GM18511 (cell line): Measurements from ENCODE around the gene MMP7.

Source experiments
- ATAC-seq: cut with Tn5 transposase; IDR thresholded peaks from one replicate; pipeline ENCODE4 v1.9.1; 2021; ENCODE audit warnings: mild to moderate bottlenecking, moderate library complexity; ENCODE audit not compliant: unreplicated experiment

MMP7 gene

GRCh38 chr11:102497061-102497460, 33.5 kb downstream of the MMP7 start:
- ATAC-seq = no peak

GRCh38 chr11:102495161-102496042, 35.1 kb downstream of the MMP7 start:
- ATAC-seq = peak; percentile 91

DNA sequence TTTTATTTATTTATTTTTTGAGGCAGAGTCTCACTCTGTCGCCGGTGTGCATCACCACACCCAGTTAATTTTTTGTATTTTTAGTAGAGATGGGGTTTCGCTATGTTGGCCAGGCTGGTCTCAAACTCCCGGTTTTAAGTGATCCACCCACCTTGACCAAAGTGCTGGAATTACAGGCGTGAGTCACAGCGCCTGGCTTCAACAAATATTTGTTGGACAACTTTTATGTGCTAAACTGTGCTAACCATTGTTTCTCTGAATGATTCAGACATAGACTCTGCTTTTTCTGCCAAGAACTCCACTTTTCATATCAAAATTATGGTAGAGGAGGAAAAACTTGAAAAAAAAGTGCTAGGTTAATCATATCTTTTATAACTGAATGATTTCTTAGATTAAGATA, 36.3 kb downstream of the MMP7 start:
- no peak for ATAC-seq

- ATAC-seq = no peak
These were observed 37.0 kb downstream of the MMP7 start for GRCh38 chr11:102493524-102493923.

- no peak for ATAC-seq
These were observed 38.6 kb downstream of the MMP7 start for GRCh38 chr11:102491969-102492368.

- ATAC-seq = no peak
These were observed 41.1 kb downstream of the MMP7 start for GRCh38 chr11:102489186-102490145.

GRCh38 chr11:102488208-102488607, 42.3 kb downstream of the MMP7 start:
- peak; percentile 91 for ATAC-seq

DNA sequence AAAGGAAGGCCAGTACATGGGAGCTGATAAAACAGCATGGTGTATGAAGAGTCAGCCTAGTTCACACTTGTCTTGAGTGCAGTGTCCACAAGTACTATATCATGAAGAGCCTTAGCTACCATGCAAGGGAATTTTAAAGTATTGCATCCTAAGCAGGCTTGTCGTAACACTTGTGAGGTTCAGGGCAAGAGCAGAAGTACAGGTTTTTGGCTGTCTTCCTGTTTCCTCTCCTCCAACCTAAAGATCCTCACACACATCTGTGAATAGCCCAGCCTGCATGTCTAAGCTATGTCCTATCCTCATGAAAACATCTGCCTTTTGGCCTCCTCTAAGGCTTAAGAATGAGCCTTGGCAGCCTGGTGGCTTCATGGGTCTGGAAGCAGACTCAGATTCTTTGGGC, 43.3 kb downstream of the MMP7 start:
- ATAC-seq = no peak

- ATAC-seq = no peak
These were observed 44.0 kb downstream of the MMP7 start for GRCh38 chr11:102486584-102486983.

DNA sequence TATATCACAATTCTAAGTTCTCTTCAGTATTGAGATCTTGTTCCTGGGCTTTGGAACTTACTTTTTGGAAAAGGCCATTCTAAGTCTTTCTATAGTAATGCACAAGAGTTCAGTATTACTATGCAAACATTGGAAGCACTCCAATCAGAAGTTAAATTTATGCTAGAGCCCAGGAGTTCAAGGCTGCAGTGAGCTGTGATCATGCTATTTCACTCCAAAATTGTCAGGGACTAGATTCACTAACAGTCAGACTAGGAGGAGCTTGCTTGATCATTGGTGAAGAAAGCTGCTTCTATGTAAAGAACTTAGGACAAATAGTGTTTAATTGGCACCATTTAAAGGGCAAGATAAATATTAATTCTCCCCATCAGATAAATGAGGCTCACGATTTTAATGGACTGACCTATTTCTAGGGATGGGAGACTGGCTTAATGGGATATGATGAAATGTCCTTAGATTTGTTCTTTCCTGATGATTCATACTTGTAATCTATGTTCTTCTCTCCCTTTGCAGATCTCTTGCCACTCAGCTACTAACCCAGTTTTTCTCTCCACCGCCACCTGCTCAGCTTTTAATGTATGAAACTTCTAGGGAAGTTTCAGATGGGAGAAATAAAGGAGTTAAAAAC, 45.3 kb downstream of the MMP7 start:
- ATAC-seq = no peak

- ATAC-seq = no peak
These were observed 48.1 kb downstream of the MMP7 start for GRCh38 chr11:102482433-102482832.

GRCh38 chr11:102479733-102480132, 50.8 kb downstream of the MMP7 start:
- no peak for ATAC-seq

GRCh38 chr11:102478673-102479299, 51.8 kb downstream of the MMP7 start:
- ATAC-seq = no peak

DNA sequence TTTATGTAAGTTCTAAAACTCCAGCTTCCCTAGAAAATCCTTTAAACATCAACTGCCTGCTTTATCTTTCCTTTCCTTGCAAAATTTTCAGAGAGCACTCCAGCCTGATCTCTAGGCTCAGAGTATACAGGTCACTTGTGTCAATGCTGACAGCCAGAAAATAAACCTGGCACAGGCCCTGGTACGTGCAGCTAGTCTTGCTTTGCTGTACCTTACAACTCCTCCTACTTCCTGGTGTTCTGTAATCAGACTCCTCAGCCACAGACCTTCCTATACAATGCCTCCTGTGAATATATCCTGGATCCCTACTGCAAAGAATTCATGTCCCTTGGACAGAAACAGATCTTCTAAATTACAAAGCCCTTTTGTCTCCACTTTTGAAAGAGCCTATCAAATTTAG, 53.7 kb downstream of the MMP7 start:
- ATAC-seq = peak; percentile 46

DNA sequence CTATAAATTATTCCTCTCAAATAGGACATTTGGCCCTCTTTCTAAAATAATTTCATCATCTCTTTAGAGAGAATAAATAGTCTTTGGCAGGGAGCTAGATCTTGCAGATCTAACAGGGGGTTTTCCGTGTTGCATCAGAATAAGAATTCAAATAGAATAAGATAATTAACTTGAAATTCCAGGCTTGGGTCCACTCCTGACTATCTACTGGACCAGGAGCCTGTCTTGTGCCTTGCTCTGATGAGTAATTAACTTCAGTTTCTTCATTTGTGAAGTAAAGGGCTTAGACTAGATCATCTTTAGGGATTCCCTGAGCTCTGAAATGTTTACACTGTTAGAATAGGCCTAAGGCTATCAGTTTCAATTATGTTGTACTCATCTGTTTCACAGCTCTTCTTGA, 54.5 kb downstream of the MMP7 start:
- no peak for ATAC-seq

DNA sequence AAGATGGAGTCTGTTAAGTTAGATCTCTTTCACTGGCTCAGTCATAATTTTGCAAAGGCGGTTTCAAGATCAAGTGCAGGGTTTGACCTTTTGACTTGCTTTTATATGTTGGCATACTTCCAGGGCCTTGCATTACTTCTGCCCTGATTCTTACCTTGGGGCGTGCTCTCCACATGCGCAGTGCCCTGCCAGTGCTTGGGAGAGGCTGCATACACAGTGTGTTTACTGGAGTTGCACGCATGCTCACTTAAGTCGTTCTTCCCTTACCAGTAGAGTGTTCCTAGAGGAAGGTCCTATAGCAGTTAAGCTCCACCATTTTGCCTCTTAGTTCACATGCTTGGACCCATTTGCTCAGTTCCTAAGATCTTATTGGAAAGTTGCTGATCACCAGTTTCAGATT, 57.0 kb downstream of the MMP7 start:
- no peak for ATAC-seq

DNA sequence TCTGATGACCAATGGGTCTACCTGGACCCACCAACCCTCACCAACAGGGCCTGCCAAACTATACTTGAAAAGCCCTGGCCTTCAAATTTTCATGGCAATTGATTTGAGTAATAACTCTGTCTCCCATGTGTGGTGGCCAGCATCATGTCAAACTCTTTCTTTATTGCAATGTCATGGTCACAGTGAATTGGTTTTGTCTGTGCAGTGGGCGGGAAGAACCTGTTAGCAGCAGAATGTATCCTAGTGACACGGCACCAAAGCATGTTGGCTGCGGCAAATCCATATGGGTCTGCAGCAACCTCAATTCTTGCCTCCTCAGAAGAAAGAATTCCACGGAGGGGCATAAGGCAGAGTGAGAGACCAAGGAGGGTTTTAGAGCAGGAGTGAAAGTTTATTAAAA, 58.4 kb downstream of the MMP7 start:
- ATAC-seq = no peak

DNA sequence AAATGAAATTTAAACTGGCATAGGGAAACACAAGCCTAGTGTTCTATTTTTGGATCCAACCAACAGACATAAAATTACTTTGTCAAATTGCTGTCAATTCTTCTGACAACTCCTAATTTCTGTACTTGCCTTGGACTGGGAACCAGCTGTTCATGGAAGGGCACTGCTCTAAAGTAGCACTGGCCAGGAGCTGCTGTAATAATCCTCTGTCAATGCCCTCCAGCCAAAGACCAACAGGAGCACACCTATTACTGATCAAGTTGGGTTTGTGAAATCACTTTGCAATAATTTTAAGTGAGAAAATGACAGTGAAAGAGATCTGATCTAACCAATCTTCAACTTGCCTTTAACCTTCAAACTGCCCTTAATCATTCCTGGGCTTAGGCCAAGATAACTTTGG, 59.1 kb downstream of the MMP7 start:
- no peak for ATAC-seq
